ENCODE data around the gene SMAD9. TPM values are rescaled to one million over a fixed set of nuclear protein-coding genes. Genes with fewer than 3 reads are reported as not detected.

SMAD9 gene
- total and polyA plus RNA-seq, 2 of the 8 experiments (the other 6 are each of a cell fraction or from before 2014, with no cell fraction given): 0.45 to 1.0 TPM

DNA sequence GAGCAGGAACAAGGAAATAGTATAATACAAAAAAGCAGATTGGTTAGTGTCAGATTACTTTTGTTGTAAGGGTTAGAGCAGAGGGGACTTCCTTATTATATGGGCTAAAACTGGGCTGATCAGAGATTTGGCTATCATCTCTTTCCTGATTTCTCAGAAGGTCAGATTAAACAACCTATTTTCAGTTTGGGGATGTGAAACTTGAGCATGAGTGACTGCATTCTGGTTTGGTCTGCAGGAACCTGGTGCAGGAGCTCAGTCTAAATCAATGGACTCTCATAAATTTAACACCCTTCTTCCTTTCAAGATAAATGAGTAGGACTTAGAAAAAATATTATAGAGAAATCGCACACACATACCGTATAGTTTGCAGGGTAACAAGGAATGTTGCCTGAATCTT lies 113.9 kb downstream of the SMAD9 start:
- H2BK120ac ChIP-seq (replicated peaks; ENCODE audit: low read depth, low read length): no peak overlapping the region
- no peak overlapping the region for H2BK5ac ChIP-seq (ENCODE audit: low read depth, low read length)
- H2BK12ac ChIP-seq (ENCODE audit: low read depth, low read length): no peak overlapping the region
- no peak overlapping the region for H3K23ac ChIP-seq (ENCODE audit: insufficient read length)
- H2BK15ac ChIP-seq (ENCODE audit: low read length): no peak overlapping the region
- no peak overlapping the region for H3K4ac ChIP-seq (replicated peaks; ENCODE audit: insufficient read length, low read depth, low read length)
- H3K14ac ChIP-seq (ENCODE audit: insufficient read length): no peak overlapping the region
- no peaks in the 10 kb centered on the region for H4K20me1 ChIP-seq (replicated peaks in 1 of 2; ENCODE audit: control insufficient read depth in 1 of 2, insufficient read depth in 2 of 2, low read length in 2 of 2)
- H4K91ac ChIP-seq (replicated peaks; ENCODE audit: insufficient read length, low read length): no peak overlapping the region
- H2BK20ac ChIP-seq (ENCODE audit: low read length): no peak overlapping the region
- H4K5ac ChIP-seq (ENCODE audit: insufficient read length, low read depth, low read length): no peak overlapping the region
- no peak overlapping the region for H3K9ac ChIP-seq (replicated peaks in 1 of 4; ENCODE audit: extremely low read depth in 1 of 4, low read depth in 3 of 4, low read length in 3 of 4)
- H3K4me2 ChIP-seq (ENCODE audit: insufficient read depth in 1 of 2, low read depth in 2 of 2, low read length in 2 of 2): no peak overlapping the region
- no peak overlapping the region for H3K56ac ChIP-seq (replicated peaks; ENCODE audit: insufficient read length, low read depth, low read length)
- ChIA-PET POLR2A (ENCODE audit: partially characterized antibody) (interaction anchor here (1.2 kb wide), 1 partner anchor 9 kb away, joined by 3 read pairs; no protein-coding TSS in a partner anchor), CTCF (ENCODE audit: partially characterized antibody) (interaction anchor here (1.4 to 3.5 kb wide), 2 partner anchors 9 to 20 kb away, joined by 7 to 22 read pairs; no protein-coding TSS in a partner anchor)
- no peaks in the 10 kb centered on the region for H3K79me2 ChIP-seq (ENCODE audit: control insufficient read depth in 1 of 2, insufficient read depth in 2 of 2, low read length in 2 of 2)
- FAIRE-seq (no peak), DNase-seq (ENCODE audit: low read depth in 1 of 2, low spot score in 2 of 2) (no peak)
- no peaks in the 10 kb centered on the region for H3K9me3 ChIP-seq (ENCODE audit: insufficient read depth in 2 of 2, low read depth in 1 of 2, low read length in 1 of 2)
- no peak overlapping the region for H3K18ac ChIP-seq (ENCODE audit: extremely low read depth, low read length)
- no peak overlapping the region for H3K27ac ChIP-seq (ENCODE audit: low read depth, low read length)
- no peaks in the 10 kb centered on the region for H3K36me3 ChIP-seq (ENCODE audit: control insufficient read depth in 2 of 4, insufficient read depth in 4 of 4, low read length in 3 of 4)
- H3K79me1 ChIP-seq (ENCODE audit: low read depth, low read length): no peaks in the 10 kb centered on the region
- H3K4me3 ChIP-seq (ENCODE audit: extremely low read depth in 1 of 4, insufficient read depth in 2 of 4, low read depth in 3 of 4, low read length in 4 of 4): no peak overlapping the region
- no peak overlapping the region for H2AFZ ChIP-seq (ENCODE audit: low read length)
- 90% methylated on average over 2 of the region's 2 CpGs; no CpG with 5 or more reads in 1 of the 2 experiments for WGBS, 2 experiments (ENCODE audit: extremely low coverage in 1 of 2, insufficient coverage in 1 of 2, insufficient read length in 1 of 2, insufficient replicate concordance in 2 of 2, low coverage in 1 of 2, low lambda C conversion rate in 2 of 2, missing lambda C conversion rate in 1 of 2)
- no peaks in the 10 kb centered on the region for H3K4me1 ChIP-seq (replicated peaks in 1 of 4; ENCODE audit: control insufficient read depth in 3 of 4, insufficient read depth in 4 of 4, low read length in 3 of 4)
- H4K8ac ChIP-seq (ENCODE audit: extremely low read depth, insufficient read depth, low read length): no peak overlapping the region
- no peak overlapping the region for H2AK5ac ChIP-seq (ENCODE audit: low read depth, low read length)
- no peaks in the 10 kb centered on the region for H3K23me2 ChIP-seq (ENCODE audit: low read depth, low read length)
- no peaks in the 10 kb centered on the region for H3K27me3 ChIP-seq (replicated peaks in 1 of 4; ENCODE audit: control insufficient read depth in 3 of 4, extremely low read depth in 1 of 4, insufficient read depth in 3 of 4, low read length in 3 of 4)
